ENCODE data around the gene SNN.

SNN gene

DNA sequence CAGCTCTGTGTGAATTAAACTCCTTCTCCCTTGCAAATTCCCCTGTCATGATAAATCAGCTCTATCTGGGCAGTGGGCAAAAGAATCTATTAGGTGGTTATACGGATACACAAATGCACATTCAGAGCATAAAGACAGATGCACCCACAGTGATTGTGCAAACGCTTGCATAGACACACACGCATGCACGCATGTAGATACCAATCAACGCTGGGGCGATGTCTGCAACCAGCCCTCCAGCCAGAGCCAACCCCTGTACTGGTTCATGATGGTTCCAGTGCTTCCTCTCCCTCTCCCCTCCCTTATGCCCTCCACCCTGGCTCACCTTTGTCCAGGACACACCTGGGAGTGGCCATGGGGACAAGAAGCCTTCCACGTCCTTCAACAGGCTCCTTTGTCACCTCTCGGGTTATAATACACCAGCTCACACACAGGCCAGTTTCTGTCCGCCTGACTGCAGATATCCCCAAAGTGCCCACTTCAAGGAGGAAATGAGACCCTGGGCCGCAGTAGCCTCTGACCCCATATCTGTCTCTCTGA lies 33.1 kb upstream of the SNN start:
- DNase-seq (ENCODE audit: low read depth in 2 of 2) = no peak

DNA sequence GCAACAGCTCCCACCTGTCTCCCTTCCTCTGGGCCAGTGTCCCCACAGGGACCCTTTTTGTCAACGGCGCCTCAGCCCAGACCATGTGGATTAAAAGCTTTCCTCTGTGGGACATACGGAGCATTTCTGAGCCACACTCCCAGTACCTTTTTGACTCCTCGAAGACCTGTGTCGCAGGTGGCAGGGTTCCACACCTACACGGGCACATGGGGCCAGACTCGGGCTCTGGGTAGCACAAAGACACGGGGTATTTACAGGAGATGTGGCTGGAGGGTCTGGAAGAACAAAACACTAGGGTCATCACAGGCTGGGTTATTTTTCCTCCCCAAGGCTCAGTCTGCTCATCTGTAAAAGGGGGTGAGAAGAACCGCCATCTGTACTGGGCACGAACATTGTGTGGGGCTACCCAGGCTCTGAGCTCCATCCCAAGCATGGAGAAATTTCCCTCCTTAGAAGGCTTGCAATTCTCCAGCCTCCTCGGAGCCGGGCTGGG lies 32.5 kb upstream of the SNN start:
- DNase-seq (ENCODE audit: low read depth in 2 of 2) = no peak

DNA sequence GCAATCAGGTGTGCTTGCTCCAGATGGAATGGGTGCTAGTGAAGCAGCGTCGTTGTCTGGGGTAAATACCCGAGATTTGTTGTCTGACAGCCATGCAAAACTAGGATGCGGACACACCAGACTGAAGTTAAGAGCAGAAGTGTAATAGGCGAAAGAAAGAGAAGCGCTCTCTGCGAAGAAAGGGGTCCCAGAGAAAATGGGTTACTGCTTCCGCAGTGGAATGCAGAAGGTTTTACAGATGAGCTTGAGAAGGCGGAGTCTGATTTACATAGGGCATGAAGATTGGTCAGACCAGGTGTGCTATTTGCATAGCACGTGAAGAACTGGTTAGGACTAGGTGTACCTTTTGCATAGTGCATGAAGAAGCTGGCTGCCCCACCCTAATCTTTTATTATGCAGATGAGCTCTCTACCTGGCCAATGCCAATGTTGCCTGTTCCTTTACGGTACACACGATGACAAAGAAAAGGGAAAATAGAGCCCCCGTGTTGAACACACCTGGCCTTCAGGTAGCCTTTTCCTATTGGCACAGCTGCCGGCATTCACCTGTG lies 32.0 kb upstream of the SNN start:
- DNase-seq (ENCODE audit: low read depth in 2 of 2) = no peak

DNA sequence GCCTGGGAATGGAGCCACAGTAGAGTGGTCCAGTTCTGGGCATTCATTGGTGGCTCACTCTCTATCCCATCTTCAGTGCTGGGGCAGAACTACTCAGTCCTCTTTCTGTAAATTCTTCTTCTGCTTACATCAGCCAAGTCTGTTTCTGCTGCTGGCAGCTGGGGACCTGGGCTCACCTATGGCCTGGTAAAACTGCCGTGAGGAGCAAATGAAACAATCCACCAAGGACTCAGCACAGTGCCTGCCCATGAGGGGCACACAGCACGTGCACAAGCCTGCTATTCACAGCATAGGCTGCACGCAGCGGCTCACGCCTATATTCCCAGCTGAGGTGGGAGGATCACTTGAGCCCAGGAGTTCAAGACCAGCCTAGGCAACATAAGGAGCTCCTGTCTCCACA lies 30.9 kb upstream of the SNN start:
- DNase-seq (ENCODE audit: low read depth in 2 of 2) = no peak

DNA sequence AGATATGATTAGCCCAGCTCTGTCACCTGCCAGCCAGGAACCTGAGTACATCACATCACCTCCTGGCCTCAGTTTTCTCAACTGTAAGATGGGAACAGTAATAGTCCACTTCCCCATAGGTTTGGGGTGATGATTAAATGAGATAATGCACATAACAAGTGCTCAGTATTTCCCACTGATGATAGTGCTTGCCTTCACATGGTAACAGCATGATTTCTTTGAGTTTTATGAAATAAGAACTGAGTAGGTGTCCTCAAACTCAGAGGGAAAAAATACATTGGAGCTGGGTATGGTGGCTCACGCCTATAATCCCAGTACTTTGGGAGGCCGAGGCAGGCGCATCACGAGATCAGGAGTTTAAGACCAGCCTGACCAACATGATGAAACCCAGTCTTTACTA lies 30.1 kb upstream of the SNN start:
- no peak for DNase-seq (ENCODE audit: low read depth in 2 of 2)

DNA sequence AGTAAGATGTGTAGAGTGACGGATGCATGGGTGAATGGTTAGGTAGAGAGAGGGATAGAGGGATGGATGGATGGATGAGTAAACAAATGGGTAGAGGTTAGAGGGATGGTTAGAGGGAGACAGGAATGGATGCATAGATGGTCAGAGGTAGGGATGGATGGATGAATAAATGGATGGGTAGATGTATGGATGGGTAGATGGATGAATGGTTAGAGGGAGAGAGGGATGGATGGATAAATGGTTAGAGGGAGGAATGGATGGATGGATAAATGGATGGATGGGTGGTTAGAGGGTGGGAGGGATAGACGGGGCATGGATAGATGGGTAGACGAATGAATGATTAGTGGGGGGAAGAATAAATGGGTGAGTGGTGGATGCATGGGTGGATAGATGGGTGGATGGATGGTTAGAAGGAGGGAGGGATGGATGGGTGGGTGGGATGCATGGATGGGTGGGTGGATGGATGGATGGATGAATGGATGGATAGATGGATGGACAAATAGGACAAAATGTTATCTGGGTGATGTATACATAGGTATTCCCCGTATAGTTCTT lies 29.2 kb upstream of the SNN start:
- no peak for DNase-seq (ENCODE audit: low read depth in 2 of 2)

DNA sequence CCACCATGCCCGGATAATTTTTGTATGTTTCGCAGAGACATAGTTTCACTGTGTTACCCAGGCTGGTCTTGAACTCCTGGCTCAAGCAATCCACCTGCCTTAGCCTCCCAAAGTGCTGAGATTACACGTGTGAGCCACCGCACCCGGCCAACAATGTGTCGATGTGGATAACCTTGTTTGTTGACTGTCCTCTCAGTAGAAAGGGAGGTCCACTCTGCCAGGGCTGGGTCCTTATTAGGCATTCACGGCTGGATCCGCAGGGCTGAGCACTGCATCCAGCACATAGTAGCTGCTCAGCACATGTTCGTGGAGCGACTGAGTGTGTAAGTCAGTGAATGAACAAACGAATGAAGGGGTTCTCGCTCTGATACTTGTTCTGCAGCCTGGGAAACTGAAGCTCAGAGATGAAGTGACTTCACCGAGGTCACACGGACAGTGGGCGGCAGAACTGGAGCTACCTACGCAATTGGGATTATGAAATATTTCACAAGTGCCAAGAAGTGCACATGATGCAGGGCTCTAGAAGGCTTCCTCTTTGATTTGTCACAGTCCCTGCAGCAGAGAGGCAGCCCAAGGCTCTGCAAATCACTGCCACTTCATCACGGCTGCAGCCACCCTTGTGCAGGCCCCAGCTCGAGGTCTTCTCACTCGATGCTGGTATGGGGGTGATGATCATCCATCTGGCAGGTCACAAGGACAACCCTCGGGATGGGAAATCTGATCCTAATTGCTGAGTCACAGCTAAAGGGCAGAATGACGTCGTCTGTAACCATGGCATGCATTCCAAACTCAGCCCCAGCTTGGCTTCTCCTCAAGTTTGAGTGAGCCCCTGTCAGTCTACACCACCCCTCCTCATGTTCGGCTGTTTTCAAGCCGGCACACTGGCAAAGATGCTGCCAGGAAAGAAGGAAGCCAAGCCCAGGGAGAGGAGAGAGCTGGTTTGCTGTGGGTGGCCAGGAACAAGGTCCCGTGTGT lies 28.0 kb upstream of the SNN start:
- DNase-seq (ENCODE audit: low read depth in 2 of 2) = no peak

DNA sequence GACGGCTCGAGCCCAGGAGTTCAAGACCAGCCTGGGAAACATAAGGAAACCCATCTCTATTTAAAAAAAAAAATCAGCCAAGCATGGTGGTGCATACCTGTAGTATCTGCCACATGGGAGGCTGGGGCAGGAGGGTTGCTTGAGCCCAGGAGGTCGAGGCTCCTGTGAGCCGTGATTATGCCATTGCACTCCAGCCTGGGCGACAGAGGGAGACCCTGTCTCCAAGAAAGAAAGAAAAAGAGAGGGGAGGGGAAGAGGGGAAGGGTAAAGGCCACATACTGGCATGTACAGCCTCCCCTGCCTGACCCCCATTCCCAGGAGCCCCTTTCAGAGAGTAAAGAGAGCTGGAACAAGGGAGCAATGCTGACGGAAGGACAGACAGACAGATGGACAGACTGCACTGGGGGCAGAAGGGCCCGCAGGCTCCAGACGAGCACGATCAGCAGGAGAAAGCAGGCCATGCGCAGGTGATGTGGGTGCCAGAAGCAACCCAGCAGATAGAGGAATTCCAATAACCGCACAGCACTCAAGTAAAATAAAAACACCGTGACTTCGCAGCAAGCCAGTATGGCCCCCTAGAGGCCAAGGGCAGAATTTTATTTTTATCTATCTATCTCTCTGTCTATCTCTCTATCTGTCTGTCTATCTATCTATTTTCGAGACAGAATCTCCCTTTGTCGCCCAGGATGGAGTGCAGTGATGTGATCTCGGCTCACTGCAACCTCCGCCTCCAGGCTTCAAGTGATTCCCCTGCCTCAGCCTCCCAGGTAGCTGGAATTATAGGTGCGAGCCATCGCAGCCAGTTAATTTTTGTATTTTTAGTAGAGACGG lies 27.1 kb upstream of the SNN start:
- DNase-seq (ENCODE audit: low read depth in 2 of 2) = no peak

DNA sequence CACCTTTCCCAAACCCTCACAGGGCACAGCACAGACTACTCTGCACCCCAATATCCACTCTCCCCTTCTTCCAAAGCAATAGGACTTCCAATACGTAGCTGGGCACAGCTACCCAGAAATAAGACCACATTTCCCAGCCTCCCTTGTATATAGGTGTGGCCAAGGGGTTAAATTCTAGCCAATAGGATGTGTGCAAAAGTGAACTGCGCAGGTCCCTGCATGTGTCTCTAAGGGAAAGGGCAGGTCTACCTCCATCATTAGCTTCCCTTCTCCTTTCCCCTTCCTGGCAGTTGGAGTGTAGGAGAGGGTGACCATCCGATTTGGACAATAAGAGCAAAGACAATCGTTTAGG lies 25.5 kb upstream of the SNN start:
- no peak for DNase-seq (ENCODE audit: low read depth in 2 of 2)

DNA sequence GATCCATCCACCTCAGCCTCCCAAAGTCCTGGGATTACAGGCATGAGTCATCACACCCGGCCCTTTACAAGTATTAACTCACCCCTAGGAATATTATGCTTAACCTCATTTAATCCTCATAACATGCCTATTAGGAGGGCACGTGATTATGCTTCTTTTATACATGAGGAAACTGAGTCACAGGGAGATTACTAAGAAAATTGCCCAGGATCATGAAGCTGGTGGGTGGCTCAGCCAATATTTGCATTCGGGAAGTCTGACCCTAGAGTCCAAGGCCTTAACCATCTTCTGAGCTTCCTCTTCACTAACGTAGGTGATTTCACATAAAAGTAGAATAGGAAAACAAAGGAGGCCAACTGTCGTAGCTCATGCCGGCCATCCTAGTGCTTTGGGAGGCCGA lies 19.0 kb upstream of the SNN start:
- DNase-seq (ENCODE audit: low read depth in 2 of 2) = no peak

DNA sequence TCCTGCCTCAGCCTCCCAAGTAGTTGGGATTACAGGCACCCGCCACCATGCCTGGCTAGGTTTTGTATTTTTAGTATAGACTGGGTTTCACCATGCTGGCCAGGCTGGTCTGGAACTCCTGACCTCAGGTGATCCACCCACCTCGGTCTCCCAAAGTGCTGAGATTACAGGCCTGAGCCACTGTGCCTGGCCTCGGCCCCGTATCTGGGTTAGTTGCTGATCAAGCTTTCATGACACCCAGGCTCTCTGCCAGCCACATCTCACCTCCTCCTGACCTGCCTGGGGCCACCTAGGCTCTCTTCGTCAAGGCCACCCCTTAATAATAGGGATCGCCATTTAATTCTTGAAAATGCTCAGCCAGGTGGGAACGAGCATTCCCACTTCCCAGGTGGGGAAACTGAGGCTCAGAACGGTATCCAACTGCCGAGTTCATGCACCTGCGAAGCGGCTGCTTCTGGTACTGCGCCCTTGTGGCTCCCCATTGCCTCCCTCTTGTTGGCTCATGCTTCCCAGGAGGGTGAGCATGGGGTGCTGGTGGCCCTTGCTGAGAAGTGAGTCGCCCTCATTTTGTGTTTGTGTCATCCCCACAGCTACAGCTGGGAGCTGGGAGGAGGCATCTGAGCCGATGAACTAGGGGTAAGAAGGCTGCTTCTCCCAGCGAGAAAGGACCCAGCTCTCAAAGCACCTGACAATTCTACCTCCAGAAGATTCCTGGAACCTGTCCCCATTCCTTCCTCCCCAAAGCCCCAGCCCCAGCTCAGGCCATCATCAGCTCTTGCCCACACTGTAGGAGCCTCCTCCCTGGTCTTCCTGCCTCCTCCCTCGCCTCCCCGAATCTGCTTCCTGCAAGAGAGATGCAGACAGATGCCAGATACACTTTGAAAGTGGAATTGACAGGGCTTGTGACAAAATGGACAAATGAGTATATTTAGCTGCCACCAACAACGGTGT lies 17.3 kb upstream of the SNN start:
- DNase-seq (ENCODE audit: low read depth in 2 of 2) = no peak

DNA sequence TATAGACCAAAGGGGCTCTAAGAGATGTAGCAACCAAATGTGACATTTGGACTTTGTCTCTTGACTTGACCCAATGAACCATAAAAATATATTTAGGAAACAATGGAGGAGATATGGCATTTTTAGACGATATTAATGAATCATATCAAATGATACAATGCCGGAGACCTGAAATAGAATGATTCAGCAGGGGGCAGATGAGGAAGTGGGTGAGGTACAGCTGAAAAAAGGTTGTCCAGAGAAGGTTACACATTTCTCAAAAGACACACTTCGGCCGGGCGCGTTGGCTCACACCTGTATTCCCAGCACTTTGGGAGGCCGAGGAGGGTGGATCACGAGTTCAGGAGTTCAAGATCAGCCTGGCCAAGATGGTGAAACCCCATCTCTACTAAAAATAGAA lies 16.5 kb upstream of the SNN start:
- DNase-seq (ENCODE audit: low read depth in 2 of 2) = no peak

DNA sequence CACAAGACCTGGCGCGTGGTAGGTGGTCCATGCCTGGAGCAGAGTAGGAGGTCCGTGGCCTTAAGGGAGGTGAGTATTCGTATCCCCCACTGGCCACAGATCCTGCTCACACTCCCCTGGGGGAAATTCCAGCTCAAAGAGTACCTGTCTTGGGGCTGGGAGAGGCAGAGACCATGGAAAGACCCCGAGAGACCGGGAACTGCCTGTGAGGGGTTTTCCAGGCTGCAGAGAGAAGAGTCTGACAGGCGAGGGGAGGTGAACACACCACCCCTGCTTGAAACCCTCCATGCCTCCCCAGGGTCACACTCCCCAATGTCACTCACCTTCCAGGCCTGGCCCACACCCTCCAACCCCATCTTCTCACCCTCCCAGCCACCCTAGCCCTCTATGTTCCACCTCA lies 12.6 kb upstream of the SNN start:
- DNase-seq (ENCODE audit: low read depth in 2 of 2) = no peak

DNA sequence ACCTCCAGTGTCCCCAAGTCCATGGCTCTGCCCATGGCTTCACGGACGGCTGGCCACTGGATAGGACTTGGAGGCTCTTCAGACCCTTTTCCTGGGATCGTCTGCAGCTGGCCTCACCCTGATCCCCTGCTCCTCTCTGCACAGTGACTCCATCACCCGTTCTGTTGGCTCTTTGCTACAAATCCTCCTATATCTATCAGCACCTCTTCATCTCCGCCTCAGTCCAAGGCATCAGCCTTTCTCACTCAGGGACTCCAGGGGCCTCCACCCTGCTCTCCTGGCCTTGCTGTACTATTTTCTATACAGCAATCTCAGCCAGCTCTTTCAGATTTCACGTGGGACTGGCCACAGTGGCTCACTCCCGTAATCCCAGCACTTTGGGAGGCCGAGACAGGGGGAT lies 10.7 kb upstream of the SNN start:
- DNase-seq (ENCODE audit: low read depth in 2 of 2) = no peak

DNA sequence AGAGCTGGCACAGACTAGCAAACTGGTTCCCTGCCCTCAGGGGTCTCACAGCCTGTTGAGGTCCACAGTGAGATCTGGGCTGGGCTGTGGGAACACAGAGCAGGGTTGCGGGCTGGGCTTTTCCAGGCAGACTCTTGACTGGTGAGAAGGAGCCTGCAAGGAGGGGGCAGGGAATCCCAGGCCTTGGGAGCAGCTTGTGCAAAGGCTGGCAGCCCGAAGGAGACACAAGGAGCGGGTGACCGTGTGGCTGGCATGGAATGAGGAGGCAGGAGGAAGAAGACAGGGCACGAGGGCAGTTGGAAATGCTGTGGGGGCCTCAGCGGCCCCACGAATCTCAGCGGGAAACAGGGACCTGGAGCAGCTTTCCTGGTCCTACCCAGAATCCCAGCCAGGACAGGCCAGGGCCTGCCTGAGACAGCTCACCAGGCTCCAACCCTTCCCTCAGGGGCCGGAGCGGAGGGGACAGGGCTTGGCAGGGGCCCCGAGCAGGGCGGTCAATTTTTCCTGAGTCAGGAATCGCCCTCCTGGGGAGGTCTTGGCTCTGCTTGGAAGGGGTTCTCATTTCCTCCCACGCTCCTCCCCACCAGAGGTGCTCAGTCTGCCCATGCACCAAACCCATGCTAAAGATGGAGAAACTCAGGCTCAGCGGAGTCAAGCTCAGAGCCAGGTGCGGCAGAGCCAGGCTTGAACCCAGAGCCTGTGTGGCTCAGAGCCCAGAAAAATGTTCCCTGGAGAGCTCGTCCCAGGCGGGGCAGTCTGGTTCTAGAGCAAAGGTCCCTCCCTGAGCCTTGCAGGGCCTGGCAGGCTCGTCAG lies 9.2 kb upstream of the SNN start:
- no peak for DNase-seq (ENCODE audit: low read depth in 2 of 2)

DNA sequence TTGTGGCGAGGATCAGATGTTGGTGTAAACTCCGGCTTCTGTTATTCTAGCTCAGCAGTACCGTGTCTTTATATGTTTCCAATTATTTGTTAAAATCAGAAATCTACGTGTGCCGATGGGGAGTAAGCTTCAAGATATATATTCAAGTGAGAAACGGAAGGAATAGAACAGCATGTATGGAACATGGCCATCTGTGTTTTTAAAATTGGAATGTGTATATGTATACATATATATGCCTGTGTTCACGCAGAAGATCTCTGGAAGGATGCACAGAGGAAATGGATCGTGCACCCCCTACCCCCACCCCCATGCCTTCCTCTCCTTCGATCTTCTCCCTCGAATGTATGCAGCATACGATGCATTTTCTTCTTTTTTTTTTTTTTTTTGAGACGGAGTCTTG lies 7.7 kb upstream of the SNN start:
- DNase-seq (ENCODE audit: low read depth in 2 of 2) = no peak

DNA sequence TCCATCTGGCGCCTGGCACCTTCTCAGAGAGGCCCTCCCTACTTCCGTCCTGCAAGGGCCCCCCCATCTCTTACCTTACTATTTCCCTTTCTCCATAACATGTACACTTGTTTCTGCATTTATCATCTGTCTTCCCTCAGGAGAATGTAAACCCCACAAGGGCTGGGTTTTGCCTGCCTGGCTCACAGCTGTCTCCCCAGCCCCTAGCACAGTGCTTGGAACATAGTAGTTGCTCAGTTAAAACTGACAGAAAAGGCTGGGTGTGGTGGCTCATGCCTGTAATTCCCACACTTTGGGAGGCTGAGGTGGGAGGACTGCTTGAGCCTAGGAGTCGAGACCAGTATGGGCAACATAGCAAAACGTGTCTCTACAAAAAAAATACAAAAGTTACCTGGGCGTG lies 5.7 kb upstream of the SNN start:
- DNase-seq (ENCODE audit: low read depth in 2 of 2) = no peak

DNA sequence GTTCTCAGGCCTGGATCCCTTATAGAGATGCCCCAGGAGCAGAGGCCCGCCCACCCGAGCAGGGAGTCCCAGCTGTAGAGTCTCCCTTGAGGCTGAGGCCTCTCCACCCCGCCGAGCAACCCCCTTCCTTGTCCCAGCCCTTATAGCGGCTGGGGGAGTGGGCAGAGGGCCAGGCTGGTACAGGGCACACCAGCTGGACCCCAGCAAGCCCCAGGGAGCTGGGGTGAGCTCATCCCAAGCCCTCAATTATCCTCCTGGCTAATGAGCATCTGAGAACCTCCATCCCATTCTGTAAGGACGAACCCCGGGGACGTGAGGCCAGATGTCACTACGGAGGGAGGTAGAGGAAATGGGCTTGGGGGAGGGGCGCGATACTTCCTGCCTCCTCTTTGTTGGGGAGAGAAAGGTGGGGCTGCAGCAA lies 3.2 kb upstream of the SNN start:
- DNase-seq (ENCODE audit: low read depth in 2 of 2) = no peak

DNA sequence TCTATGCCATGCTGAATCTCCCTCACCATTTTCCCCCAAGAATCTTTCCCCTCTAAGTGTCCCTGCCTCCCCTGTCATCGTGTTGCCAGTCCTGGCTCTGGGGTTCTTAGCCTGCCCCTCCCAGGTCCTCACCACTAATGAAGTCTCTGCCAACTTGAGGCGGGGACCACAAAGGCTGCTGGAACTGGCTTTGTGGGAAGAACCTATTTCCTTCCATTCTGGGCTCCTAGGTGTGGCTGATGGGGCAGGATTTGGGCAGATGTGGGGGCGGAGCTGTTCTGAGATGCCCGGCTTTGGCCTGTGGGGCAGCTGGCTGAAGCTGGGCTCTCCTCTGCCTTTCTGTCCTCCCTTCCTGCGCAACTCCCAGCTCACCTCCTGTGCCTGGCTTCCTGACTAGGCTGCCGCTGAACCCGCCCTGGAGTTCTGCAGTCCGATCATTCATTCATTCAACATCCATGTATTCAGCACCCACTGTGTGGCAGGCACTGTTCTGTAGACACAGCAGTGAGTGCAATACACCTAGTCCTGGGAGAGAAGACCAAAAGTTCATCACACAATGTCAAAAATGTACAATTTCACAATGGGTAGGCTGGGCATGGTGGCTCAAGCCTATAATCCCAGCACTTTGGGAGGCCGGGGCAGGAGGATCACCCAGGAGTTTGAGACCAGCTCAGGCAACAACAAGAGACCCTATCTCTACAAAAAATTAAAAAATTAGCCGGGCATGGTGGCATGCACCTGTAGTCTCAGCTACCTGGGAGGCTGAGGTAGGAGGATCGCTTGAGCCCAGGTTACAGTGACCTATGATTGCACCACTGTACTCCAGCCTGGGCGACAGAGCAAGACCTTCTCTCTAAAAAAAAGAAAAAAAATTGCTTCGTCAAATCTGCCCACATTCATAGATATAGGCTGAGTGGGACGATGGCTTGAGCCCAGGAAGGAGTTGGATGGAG lies 1.9 kb upstream of the SNN start:
- no peak for DNase-seq (ENCODE audit: low read depth in 2 of 2)

Data from activated CD8-positive, alpha-beta memory T cell treated with anti-CD3 and anti-CD28 coated beads for 4 hours (primary cell).